Measurements from ENCODE around the gene ZNF613. TPM values are rescaled to one million over a fixed set of nuclear protein-coding genes. Genes with fewer than 3 reads are reported as not detected.
"Not testable (repeated sequence)": the region's sequence is repeated elsewhere in the genome, so short reads cannot be mapped to it uniquely, and the experiment has no call there.

Gene ZNF613
- total RNA-seq, 1 experiment from 2014 or later, result 4.9 TPM

DNA sequence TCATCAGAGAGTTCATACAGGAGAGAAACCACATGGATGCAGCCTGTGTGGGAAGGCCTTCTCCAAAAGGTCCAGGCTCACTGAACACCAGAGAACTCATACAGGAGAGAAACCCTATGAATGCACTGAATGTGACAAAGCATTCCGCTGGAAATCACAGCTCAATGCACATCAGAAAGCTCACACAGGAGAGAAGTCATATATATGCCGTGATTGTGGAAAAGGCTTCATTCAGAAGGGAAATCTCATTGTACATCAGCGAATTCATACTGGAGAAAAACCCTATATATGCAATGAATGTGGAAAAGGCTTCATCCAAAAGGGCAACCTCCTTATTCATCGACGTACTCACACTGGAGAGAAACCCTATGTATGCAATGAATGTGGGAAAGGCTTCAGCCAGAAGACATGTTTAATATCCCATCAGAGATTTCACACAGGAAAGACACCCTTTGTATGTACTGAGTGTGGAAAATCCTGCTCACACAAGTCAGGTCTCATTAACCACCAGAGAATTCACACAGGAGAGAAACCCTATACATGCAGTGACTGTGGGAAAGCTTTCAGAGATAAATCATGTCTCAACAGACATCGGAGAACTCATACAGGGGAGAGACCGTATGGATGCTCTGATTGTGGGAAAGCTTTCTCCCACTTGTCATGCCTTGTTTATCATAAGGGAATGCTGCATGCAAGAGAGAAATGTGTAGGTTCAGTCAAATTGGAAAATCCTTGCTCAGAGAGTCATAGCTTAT is 17.7 kb downstream of the ZNF613 start:
- POLR2A ChIA-PET, result no interaction called here
- Mint-ChIP-seq H3K4me3 (ENCODE audit: unreplicated experiment) (no peak overlapping the region), H3K27ac (ENCODE audit: low read depth, unreplicated experiment) (no peak overlapping the region), H3K36me3 (ENCODE audit: insufficient read depth, unreplicated experiment) (peaks cover 54% of the 10 kb centered on the region), H3K9me3 (ENCODE audit: unreplicated experiment) (peaks cover 56% of the 10 kb centered on the region), H3K4me1 (ENCODE audit: insufficient read depth, unreplicated experiment) (no peaks in the 10 kb centered on the region), H3K27me3 (ENCODE audit: insufficient read depth, unreplicated experiment) (no peaks in the 10 kb centered on the region)
- BruUV-seq (replicated peaks), result no TSS peak
- no peak for DNase-seq (ENCODE audit: unreplicated experiment)
- intact Hi-C loops (cut with micrococcal nuclease), result no loop called here
- CTCF ChIA-PET, result no interaction called here
- no peak for TF ChIP-seq CTCF (IDR thresholded peaks at IDR 0.05; ENCODE audit: unreplicated experiment)

DNA sequence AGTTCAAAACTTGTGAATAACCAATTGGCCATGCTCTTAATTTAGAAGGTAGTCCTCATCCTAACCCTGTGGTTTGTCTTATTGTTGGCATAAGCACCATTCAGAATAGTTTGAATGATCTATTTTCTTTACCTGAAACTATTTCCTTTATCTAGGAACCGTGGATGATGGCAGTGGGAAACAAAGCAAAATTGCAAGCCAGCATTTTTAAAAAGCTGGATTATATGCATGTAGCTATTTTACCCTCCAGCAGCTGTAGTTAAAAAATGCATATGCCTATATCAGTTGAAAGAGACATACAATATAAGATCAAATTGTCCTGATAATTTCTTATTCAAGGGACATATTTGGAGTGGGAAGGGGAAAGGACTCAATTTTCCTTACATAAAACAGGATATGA is 19.3 kb downstream of the ZNF613 start:
- intact Hi-C loops (cut with micrococcal nuclease), result no loop called here
- ChIA-PET CTCF (no interaction called here), POLR2A (interaction anchor here (1.3 kb wide), 1 partner anchor 10 kb away, joined by 3 read pairs; no protein-coding TSS in a partner anchor)
- H3K36me3 Mint-ChIP-seq (ENCODE audit: insufficient read depth, unreplicated experiment), result peaks cover 37% of the 10 kb centered on the region
- no peak for DNase-seq (ENCODE audit: unreplicated experiment)
- BruUV-seq (replicated peaks), result no TSS peak
- H3K27me3 Mint-ChIP-seq (ENCODE audit: insufficient read depth, unreplicated experiment), result no peaks in the 10 kb centered on the region
- peaks cover 55% of the 10 kb centered on the region for H3K9me3 Mint-ChIP-seq (ENCODE audit: unreplicated experiment)
- H3K4me1 Mint-ChIP-seq (ENCODE audit: insufficient read depth, unreplicated experiment), result no peaks in the 10 kb centered on the region
- H3K4me3 Mint-ChIP-seq (ENCODE audit: unreplicated experiment), result no peak overlapping the region
- H3K27ac Mint-ChIP-seq (ENCODE audit: low read depth, unreplicated experiment), result no peak overlapping the region
- no peak for TF ChIP-seq CTCF (IDR thresholded peaks at IDR 0.05; ENCODE audit: unreplicated experiment)

DNA sequence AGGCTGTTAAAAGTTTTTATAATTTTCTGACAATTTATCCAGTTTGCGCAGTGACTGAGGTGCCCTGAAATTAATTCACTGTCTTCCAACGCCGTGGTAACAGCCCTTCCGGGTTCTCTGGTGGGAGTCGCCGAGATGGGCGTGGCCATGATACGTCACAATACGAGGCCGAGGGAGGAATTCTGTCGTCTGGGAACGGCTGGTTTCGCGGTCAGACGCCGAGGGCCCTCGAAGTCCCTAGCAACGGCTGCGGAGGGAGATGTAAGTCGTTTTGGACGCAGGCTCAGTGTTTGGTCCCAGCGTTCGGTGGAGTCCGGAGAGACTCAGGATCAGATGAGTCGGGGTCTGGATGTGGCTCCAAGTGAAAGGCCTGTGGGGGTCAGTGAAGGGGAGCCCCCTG is 21.7 kb downstream of the ZNF613 start:
- no peak for TF ChIP-seq CTCF (IDR thresholded peaks at IDR 0.05; ENCODE audit: unreplicated experiment)
- no TSS peak for BruUV-seq (replicated peaks)
- H3K4me3 Mint-ChIP-seq (ENCODE audit: unreplicated experiment), result no peak overlapping the region
- H3K27ac Mint-ChIP-seq (ENCODE audit: low read depth, unreplicated experiment), result no peak overlapping the region
- no peaks in the 10 kb centered on the region for H3K27me3 Mint-ChIP-seq (ENCODE audit: insufficient read depth, unreplicated experiment)
- DNase-seq (ENCODE audit: unreplicated experiment), result no peak
- H3K4me1 Mint-ChIP-seq (ENCODE audit: insufficient read depth, unreplicated experiment), result no peaks in the 10 kb centered on the region
- H3K36me3 Mint-ChIP-seq (ENCODE audit: insufficient read depth, unreplicated experiment), result peaks cover 14% of the 10 kb centered on the region
- ChIA-PET CTCF (interaction anchor here (0.6 kb wide), 1 partner anchor 250 kb away, joined by 5 read pairs; no protein-coding TSS in a partner anchor), POLR2A (no interaction called here)
- peaks cover 47% of the 10 kb centered on the region for H3K9me3 Mint-ChIP-seq (ENCODE audit: unreplicated experiment)
- intact Hi-C loops (cut with micrococcal nuclease), result no loop called here

- H3K4me1 Mint-ChIP-seq (ENCODE audit: insufficient read depth, unreplicated experiment); POLR2A ChIA-PET; BruUV-seq (replicated peaks); intact Hi-C loops (cut with micrococcal nuclease); H3K4me3 Mint-ChIP-seq (ENCODE audit: unreplicated experiment); H3K27me3 Mint-ChIP-seq (ENCODE audit: insufficient read depth, unreplicated experiment); DNase-seq (ENCODE audit: unreplicated experiment); H3K27ac Mint-ChIP-seq (ENCODE audit: low read depth, unreplicated experiment); CTCF ChIA-PET; H3K36me3 Mint-ChIP-seq (ENCODE audit: insufficient read depth, unreplicated experiment): not testable (repeated sequence)
- H3K9me3 Mint-ChIP-seq (ENCODE audit: unreplicated experiment), result peaks cover 20% of the 10 kb centered on the region
Measured at GRCh38 chr19:51957846-51958245, 30.6 kb downstream of the ZNF613 start.
